ENCODE measurements around the gene METAP2.

METAP2 gene

GRCh38 chr12:95548539-95549391 is 74.8 kb downstream of the METAP2 start:
- TF ChIP-seq CTCF (IDR thresholded peaks at IDR 0.05; ENCODE audit: borderline replicate concordance, insufficient read depth, low read depth, low read length) = no peak
- peak overlapping the region; percentile 33 for H3K4me3 ChIP-seq (ENCODE audit: low read depth, low read length)

GRCh38 chr12:95549392-95550084 is 75.6 kb downstream of the METAP2 start:
- TF ChIP-seq CTCF (IDR thresholded peaks at IDR 0.05; ENCODE audit: borderline replicate concordance, insufficient read depth, low read depth, low read length) = no peak
- H3K4me3 ChIP-seq (ENCODE audit: low read depth, low read length) = no peak overlapping the region

- no peak within 1 kb of the TSS for H3K4me3 ChIP-seq (ENCODE audit: low read depth, low read length)
- no peak for TF ChIP-seq CTCF (IDR thresholded peaks at IDR 0.05; ENCODE audit: borderline replicate concordance, insufficient read depth, low read depth, low read length)
These were observed 77.4 kb downstream of the METAP2 start, which contains the start of gene USP44 for GRCh38 chr12:95551305-95551704. TSS of gene USP44 (minus strand) at chr12:95551476. CDS start at chr12:95534256, 17,220 bp downstream.

- TF ChIP-seq CTCF (IDR thresholded peaks at IDR 0.05; ENCODE audit: borderline replicate concordance, insufficient read depth, low read depth, low read length) = no peak
- no peak overlapping the region for H3K4me3 ChIP-seq (ENCODE audit: low read depth, low read length)
These were observed 78.1 kb downstream of the METAP2 start for GRCh38 chr12:95551913-95552516.

GRCh38 chr12:95553197-95553943 is 79.4 kb downstream of the METAP2 start:
- no peak for TF ChIP-seq CTCF (IDR thresholded peaks at IDR 0.05; ENCODE audit: borderline replicate concordance, insufficient read depth, low read depth, low read length)
- H3K4me3 ChIP-seq (ENCODE audit: low read depth, low read length) = no peak overlapping the region

GRCh38 chr12:95554532-95555071 is 80.7 kb downstream of the METAP2 start:
- TF ChIP-seq CTCF (IDR thresholded peaks at IDR 0.05; ENCODE audit: borderline replicate concordance, insufficient read depth, low read depth, low read length) = no peak
- H3K4me3 ChIP-seq (ENCODE audit: low read depth, low read length) = no peak overlapping the region
